Mucosa of stomach (tissue), 1 donor: ENCODE measurements around the gene ODAD3.
A peak's percentile ranks its signal among the peaks of the same experiment; 100 is the strongest.

Experiments used
- H3K27me3 ChIP-seq: one replicate; pipeline ENCODE4 v1.7.0; 2013; ENCODE audit warnings: mild to moderate bottlenecking, low read length; ENCODE audit not compliant: control insufficient read depth, insufficient read depth
- H3K36me3 ChIP-seq: one replicate; pipeline ENCODE4 v1.7.0; 2013; ENCODE audit warnings: low read length; ENCODE audit not compliant: control insufficient read depth, insufficient read depth
- H3K4me1 ChIP-seq: one replicate; pipeline ENCODE4 v1.7.0; 2013; ENCODE audit warnings: mild to moderate bottlenecking, low read length; ENCODE audit not compliant: control insufficient read depth, insufficient read depth
- H3K4me3 ChIP-seq: one replicate; pipeline ENCODE4 v1.7.0; 2013; ENCODE audit warnings: low read length
- H3K9ac ChIP-seq: one replicate; pipeline ENCODE4 v1.7.0; 2013; ENCODE audit warnings: mild to moderate bottlenecking, low read length, moderate library complexity
- H3K9me3 ChIP-seq: one replicate; pipeline ENCODE4 v1.7.0; 2013; ENCODE audit warnings: mild to moderate bottlenecking, low read length, moderate library complexity; ENCODE audit not compliant: control insufficient read depth
- donor health status: Pancreatic carcinoma.

The ODAD3 gene

GRCh38 chr19:11435057-11435832 is at the start of gene ODAD3, which contains the start of gene PRKCSH:
TSS of gene ODAD3 (minus strand) at chr19:11435121. CDS start at chr19:11435016, 105 bp downstream.
TSS of gene PRKCSH (plus strand) at chr19:11435635. CDS start at chr19:11436118, 483 bp downstream.
- H3K4me3 ChIP-seq = peak within 1 kb of the TSS; percentile 72
- peak within 1 kb of the TSS; percentile 65 for H3K9ac ChIP-seq
- no peaks in the 10 kb centered on the region for H3K27me3 ChIP-seq
- H3K4me1 ChIP-seq = peaks cover 13% of the 10 kb centered on the region
- no peaks in the 10 kb centered on the region for H3K9me3 ChIP-seq
- no peaks in the 10 kb centered on the region for H3K36me3 ChIP-seq

- H3K4me1 ChIP-seq = peaks cover 22% of the 10 kb centered on the region
- H3K27me3 ChIP-seq = peaks cover 33% of the 10 kb centered on the region
- H3K4me3 ChIP-seq = no peak overlapping the region
- H3K36me3 ChIP-seq = no peaks in the 10 kb centered on the region
- H3K9me3 ChIP-seq = no peaks in the 10 kb centered on the region
- H3K9ac ChIP-seq = no peak overlapping the region
These were observed 48.6 kb upstream of the ODAD3 start for GRCh38 chr19:11483366-11484111.

GRCh38 chr19:11482384-11483050 is 47.6 kb upstream of the ODAD3 start:
- H3K9me3 ChIP-seq = no peaks in the 10 kb centered on the region
- peaks cover 33% of the 10 kb centered on the region for H3K27me3 ChIP-seq
- no peak overlapping the region for H3K4me3 ChIP-seq
- no peaks in the 10 kb centered on the region for H3K36me3 ChIP-seq
- peaks cover 22% of the 10 kb centered on the region for H3K4me1 ChIP-seq
- H3K9ac ChIP-seq = no peak overlapping the region

GRCh38 chr19:11481534-11482383 is 46.8 kb upstream of the ODAD3 start:
- Histone ChIP-seq H3K4me3 (no peak overlapping the region), H3K9me3 (no peaks in the 10 kb centered on the region), H3K27me3 (peaks cover 33% of the 10 kb centered on the region), H3K36me3 (no peaks in the 10 kb centered on the region), H3K9ac (no peak overlapping the region), H3K4me1 (peaks cover 22% of the 10 kb centered on the region)

- peaks cover 33% of the 10 kb centered on the region for H3K27me3 ChIP-seq
- no peak within 1 kb of the TSS for H3K9ac ChIP-seq
These were observed 46.0 kb upstream of the ODAD3 start, which contains the start of gene ELAVL3 for GRCh38 chr19:11480715-11481533. TSS of gene ELAVL3 (minus strand) at chr19:11481046. CDS start at chr19:11480608, 438 bp downstream.

GRCh38 chr19:11479898-11480714 is 45.2 kb upstream of the ODAD3 start:
- Histone ChIP-seq H3K9me3 (no peaks in the 10 kb centered on the region), H3K9ac (no peak overlapping the region), H3K27me3 (peaks cover 33% of the 10 kb centered on the region), H3K4me1 (peaks cover 22% of the 10 kb centered on the region), H3K36me3 (no peaks in the 10 kb centered on the region), H3K4me3 (no peak overlapping the region)

More at GRCh38 chr19:11480715-11481533, 46.0 kb upstream of the ODAD3 start, which contains the start of gene ELAVL3:
- no peaks in the 10 kb centered on the region for H3K36me3 ChIP-seq
- H3K4me3 ChIP-seq = no peak within 1 kb of the TSS
- H3K9me3 ChIP-seq = no peaks in the 10 kb centered on the region
- H3K4me1 ChIP-seq = peaks cover 22% of the 10 kb centered on the region

- no peaks in the 10 kb centered on the region for H3K36me3 ChIP-seq
- H3K27me3 ChIP-seq = peaks cover 33% of the 10 kb centered on the region
- no peaks in the 10 kb centered on the region for H3K9me3 ChIP-seq
- no peak overlapping the region for H3K9ac ChIP-seq
- H3K4me1 ChIP-seq = peaks cover 22% of the 10 kb centered on the region
- H3K4me3 ChIP-seq = no peak overlapping the region
These were observed 44.4 kb upstream of the ODAD3 start for GRCh38 chr19:11479090-11479897.

GRCh38 chr19:11478167-11479089 is 43.5 kb upstream of the ODAD3 start:
- H3K27me3 ChIP-seq = peaks cover 33% of the 10 kb centered on the region
- no peaks in the 10 kb centered on the region for H3K9me3 ChIP-seq
- no peaks in the 10 kb centered on the region for H3K36me3 ChIP-seq
- no peak overlapping the region for H3K9ac ChIP-seq
- H3K4me1 ChIP-seq = peaks cover 22% of the 10 kb centered on the region
- H3K4me3 ChIP-seq = no peak overlapping the region

- Histone ChIP-seq H3K4me3 (no peak overlapping the region), H3K4me1 (peaks cover 8% of the 10 kb centered on the region), H3K36me3 (no peaks in the 10 kb centered on the region)
These were observed 40.9 kb upstream of the ODAD3 start for GRCh38 chr19:11475861-11476260.

More at GRCh38 chr19:11475861-11476260, 40.9 kb upstream of the ODAD3 start:
- peaks cover 11% of the 10 kb centered on the region for H3K27me3 ChIP-seq
- no peak overlapping the region for H3K9ac ChIP-seq
- H3K9me3 ChIP-seq = no peaks in the 10 kb centered on the region
